Stomach smooth muscle (tissue), 2 donors: ENCODE data around the gene LUZP2.

Experiments
- H3K27ac ChIP-seq: one replicate; pipeline ENCODE4 v1.7.0; 2013; ENCODE audit warnings: mild to moderate bottlenecking, low read length, inconsistent platforms
- H3K27me3 ChIP-seq, 2 donors: one replicate each; pipeline ENCODE4 v1.7.0; 2013; ENCODE audit warnings: low read length in 2 of 2; ENCODE audit not compliant: insufficient read depth in 2 of 2, control insufficient read depth in 1 of 2
- H3K36me3 ChIP-seq, 2 donors: one replicate each; pipeline ENCODE4 v1.7.0; 2013; ENCODE audit warnings: low read length in 2 of 2; ENCODE audit not compliant: control insufficient read depth in 2 of 2, insufficient read depth in 2 of 2
- H3K4me1 ChIP-seq: one replicate; pipeline ENCODE4 v1.7.0; 2013; ENCODE audit warnings: low read length; ENCODE audit not compliant: control insufficient read depth, insufficient read depth
- H3K4me3 ChIP-seq, 2 donors: one replicate each; pipeline ENCODE4 v1.7.0; 2013; ENCODE audit warnings: low read length in 2 of 2
- H3K9ac ChIP-seq, 2 donors: one replicate each; pipeline ENCODE4 v1.7.0; 2013; ENCODE audit warnings: low read length in 2 of 2, mild to moderate bottlenecking in 1 of 2
- H3K9me3 ChIP-seq, 2 donors: one replicate each; pipeline ENCODE4 v1.7.0; 2013; ENCODE audit warnings: low read length in 2 of 2; ENCODE audit not compliant: control insufficient read depth in 2 of 2
- donor health status: healthy.
- donor health status: Pancreatic carcinoma.

The LUZP2 gene

DNA sequence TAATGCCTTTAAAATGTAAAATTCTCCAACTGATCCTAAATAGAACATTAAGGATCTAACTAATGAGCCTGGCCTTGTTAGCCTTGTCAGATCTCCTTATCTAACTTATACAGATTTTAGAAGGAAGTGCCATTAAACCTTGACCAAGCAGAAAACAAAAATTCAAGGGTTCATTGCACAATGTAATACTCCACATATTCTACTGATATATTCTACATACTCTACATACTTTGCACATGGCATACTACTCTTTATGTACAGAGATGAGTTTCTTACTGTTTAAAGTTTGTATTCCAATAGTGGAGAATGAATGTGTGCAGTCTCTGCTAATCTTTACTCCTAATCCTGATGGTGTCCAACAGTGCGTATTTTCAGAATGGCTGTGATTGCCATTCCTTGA is 297.2 kb downstream of the LUZP2 start:
- Histone ChIP-seq H3K9ac (no peak overlapping the region), H3K9me3 (no peaks in the 10 kb centered on the region), H3K36me3 (no peaks in the 10 kb centered on the region), H3K27me3 (no peaks in the 10 kb centered on the region), H3K4me1 (no peaks in the 10 kb centered on the region), H3K4me3 (no peak overlapping the region), H3K27ac (no peak overlapping the region)

DNA sequence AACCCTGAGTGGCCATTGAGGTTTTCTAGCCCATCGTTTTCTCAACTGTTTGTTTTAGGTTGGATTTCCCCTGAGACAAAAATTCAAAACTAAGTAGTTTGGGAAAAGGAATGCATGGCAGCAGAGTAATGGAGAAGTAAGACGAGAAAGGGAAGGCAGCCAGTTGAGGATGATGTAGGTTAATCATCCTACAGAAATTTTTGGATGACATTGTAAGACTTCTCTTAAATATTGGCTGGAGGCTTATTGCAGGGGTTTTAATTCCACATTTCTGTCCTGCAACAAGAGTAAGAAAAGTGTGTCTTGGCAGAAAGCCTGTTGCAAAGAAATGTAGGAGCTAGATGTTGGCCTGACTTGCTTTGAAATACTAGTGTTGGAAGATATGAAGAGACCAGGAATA is 308.8 kb downstream of the LUZP2 start:
- H3K9ac ChIP-seq, result no peak overlapping the region
- H3K4me3 ChIP-seq, result no peak overlapping the region
- no peaks in the 10 kb centered on the region for H3K9me3 ChIP-seq
- H3K27ac ChIP-seq, result no peak overlapping the region
- no peaks in the 10 kb centered on the region for H3K36me3 ChIP-seq
- H3K4me1 ChIP-seq, result no peaks in the 10 kb centered on the region
- H3K27me3 ChIP-seq, result no peaks in the 10 kb centered on the region

DNA sequence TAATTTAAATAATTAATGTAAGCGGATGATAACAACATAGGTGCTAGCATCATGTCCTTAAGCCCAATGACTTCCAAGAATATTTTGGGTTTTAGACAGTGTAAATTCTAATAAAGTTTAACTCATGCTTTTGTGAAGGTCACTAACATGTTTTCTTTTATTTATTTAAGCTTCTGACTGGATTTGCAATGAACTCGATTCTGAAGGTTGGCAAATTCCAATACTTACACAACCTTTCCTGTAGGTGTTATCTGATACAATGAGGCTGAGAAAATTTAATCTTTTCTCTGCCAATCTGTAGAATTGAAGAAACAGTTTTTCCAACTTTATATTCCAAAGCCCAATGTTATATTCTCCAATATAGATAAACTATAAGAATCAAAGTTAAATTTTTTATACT is 311.3 kb downstream of the LUZP2 start:
- no peak overlapping the region for H3K9ac ChIP-seq
- H3K36me3 ChIP-seq, result no peaks in the 10 kb centered on the region
- H3K4me3 ChIP-seq, result no peak overlapping the region
- H3K27ac ChIP-seq, result no peak overlapping the region
- H3K9me3 ChIP-seq, result no peaks in the 10 kb centered on the region
- no peaks in the 10 kb centered on the region for H3K4me1 ChIP-seq
- H3K27me3 ChIP-seq, result no peaks in the 10 kb centered on the region

DNA sequence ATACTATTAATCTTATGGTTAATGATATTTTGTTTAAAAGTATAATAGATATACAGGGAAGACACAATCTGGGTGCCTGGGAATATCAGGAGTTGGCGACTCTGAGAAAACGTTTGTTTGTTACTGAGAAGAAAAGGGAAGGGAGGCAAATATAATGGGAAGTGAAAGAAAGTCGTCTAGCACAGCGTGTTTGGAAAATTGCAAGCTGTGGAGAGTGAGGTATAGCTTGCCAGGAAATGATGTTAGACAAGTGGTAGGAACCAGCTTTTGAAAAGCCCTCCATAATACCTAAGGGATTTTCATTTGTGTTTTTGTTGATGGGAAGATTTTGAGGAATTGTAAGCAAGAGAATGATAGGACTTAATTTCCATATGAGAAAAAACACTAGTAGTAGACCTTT is 322.2 kb downstream of the LUZP2 start:
- no peak overlapping the region for H3K4me3 ChIP-seq
- H3K27me3 ChIP-seq, result no peaks in the 10 kb centered on the region
- no peak overlapping the region for H3K9ac ChIP-seq
- no peaks in the 10 kb centered on the region for H3K4me1 ChIP-seq
- H3K27ac ChIP-seq, result no peak overlapping the region
- H3K9me3 ChIP-seq, result no peaks in the 10 kb centered on the region
- H3K36me3 ChIP-seq, result no peaks in the 10 kb centered on the region

DNA sequence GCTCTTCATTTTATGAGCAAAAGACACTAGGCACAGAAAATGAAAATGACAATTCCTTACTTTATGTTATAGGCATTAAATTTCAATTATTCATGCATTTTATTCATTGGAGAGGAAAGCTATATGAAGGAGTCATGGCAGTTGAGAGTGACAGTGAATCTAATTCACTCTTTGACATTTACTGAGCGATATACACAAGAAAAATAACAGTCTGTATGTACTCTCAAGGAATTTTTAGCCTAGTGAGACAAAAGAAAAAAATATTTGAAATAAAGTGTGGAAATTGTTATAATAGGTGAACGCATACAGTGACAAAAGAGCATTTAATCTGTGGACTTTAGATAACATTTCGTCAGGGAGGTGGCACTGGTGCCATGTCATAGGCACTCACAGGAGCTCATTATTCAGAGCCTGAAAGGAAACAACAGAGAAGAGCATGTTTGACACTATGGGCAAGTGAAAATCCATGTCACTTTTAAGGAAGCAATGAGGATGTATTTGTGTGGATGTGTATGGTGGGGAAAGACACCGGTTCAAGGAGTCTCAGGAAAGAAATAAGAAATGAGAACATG is 323.1 kb downstream of the LUZP2 start:
- H3K27ac ChIP-seq, result no peak overlapping the region
- H3K4me3 ChIP-seq, result no peak overlapping the region
- no peaks in the 10 kb centered on the region for H3K27me3 ChIP-seq
- H3K4me1 ChIP-seq, result no peaks in the 10 kb centered on the region
- H3K9me3 ChIP-seq, result no peaks in the 10 kb centered on the region
- no peaks in the 10 kb centered on the region for H3K36me3 ChIP-seq
- no peak overlapping the region for H3K9ac ChIP-seq

DNA sequence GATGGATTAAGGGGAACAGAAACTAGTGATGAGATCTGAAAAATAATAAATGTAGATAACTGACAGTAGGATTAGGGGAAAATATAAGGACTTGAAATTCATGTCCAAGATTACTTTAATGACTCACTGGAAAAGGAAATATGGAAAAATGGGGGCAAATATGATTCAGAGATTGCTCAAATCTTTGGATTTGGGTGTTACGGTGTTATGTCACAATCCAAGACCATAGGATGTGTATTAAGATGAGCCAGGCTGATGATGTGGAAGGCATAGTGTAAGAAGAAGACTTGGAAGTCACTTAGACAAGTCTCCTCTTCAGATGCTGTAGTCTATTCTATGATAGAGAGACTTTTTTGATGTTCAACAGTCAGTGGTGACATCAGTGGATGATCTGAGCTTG is 323.7 kb downstream of the LUZP2 start:
- Histone ChIP-seq H3K9me3 (no peaks in the 10 kb centered on the region), H3K4me3 (no peak overlapping the region), H3K9ac (no peak overlapping the region), H3K27ac (no peak overlapping the region), H3K27me3 (no peaks in the 10 kb centered on the region), H3K36me3 (no peaks in the 10 kb centered on the region), H3K4me1 (no peaks in the 10 kb centered on the region)

DNA sequence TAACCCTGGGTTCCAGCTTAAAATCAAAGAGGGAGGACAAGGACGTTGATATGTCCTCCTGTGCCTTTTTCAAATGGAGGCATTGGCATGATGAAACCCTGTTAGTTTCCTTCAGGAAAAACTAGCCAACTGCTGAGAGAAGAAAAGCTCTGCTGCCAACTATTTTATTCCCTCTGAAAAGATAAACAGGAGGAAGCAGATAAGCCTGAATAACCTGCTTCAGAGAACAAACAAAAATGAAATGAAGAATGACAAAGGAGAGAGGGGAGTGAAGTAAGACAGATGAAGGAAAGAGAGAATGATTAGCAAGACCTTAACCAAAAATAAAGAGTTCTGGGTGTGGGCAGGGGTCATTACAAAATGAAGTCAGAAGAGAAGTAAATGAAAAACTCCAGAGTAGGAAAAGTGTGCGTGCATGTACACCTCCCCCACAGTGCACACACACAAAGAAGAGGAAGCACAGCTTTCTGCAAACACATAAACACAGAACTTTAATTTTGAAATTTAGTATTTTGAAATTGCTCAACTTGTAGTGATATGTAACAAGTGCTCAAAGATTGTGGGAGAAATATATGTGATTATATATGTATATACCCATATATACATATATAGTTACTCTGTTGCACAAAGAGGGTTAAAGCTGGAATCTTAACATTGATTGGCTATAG is 332.2 kb downstream of the LUZP2 start:
- Histone ChIP-seq H3K4me1 (no peaks in the 10 kb centered on the region), H3K4me3 (no peak overlapping the region), H3K9me3 (no peaks in the 10 kb centered on the region), H3K27ac (no peak overlapping the region), H3K27me3 (no peaks in the 10 kb centered on the region), H3K9ac (no peak overlapping the region), H3K36me3 (no peaks in the 10 kb centered on the region)

DNA sequence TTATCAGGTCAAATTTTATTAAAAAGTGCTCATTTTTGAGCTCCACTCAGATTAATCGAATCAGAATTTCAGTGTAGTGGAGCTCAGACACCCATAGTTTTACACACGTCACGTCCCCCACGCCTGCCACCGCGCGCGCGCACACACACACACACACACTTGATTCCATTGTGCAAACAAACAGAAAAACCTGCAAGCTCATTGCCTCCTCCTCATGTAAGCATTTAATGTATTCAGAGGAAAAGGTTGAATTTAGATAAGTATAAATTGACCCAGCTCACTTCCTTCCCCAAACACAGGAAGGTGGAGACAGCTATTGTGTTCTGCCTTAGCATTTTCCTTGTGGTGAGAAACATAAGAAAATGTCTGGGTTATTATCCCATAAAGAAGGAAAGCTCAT is 336.7 kb downstream of the LUZP2 start:
- no peaks in the 10 kb centered on the region for H3K4me1 ChIP-seq
- no peaks in the 10 kb centered on the region for H3K36me3 ChIP-seq
- H3K27ac ChIP-seq, result no peak overlapping the region

DNA sequence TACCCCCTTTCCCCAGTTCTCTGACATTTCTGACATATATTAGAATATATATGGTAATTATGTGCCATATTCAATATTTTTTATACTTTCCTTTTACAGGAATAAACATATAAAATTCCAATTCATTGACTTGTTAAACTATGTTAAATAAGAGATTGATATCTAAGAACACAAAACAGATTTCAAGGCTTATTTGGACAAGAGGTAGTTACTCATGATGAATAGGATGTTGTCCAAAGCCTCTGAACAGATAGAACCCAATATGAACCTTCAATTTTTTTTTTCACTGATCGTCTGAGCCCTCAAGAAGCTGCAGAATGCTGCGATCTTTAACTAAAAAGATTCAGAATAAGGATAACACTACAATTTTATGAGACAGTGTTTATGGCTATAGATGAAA is 340.3 kb downstream of the LUZP2 start:
- H3K27me3 ChIP-seq, result no peaks in the 10 kb centered on the region
- no peak overlapping the region for H3K4me3 ChIP-seq
- no peaks in the 10 kb centered on the region for H3K9me3 ChIP-seq
- no peak overlapping the region for H3K9ac ChIP-seq
- no peaks in the 10 kb centered on the region for H3K36me3 ChIP-seq
- no peaks in the 10 kb centered on the region for H3K4me1 ChIP-seq
- H3K27ac ChIP-seq, result no peak overlapping the region

More for the DNA sequence above, 336.7 kb downstream of the LUZP2 start:
- Histone ChIP-seq H3K9me3 (no peaks in the 10 kb centered on the region), H3K4me3 (no peak overlapping the region), H3K27me3 (no peaks in the 10 kb centered on the region), H3K9ac (no peak overlapping the region)

DNA sequence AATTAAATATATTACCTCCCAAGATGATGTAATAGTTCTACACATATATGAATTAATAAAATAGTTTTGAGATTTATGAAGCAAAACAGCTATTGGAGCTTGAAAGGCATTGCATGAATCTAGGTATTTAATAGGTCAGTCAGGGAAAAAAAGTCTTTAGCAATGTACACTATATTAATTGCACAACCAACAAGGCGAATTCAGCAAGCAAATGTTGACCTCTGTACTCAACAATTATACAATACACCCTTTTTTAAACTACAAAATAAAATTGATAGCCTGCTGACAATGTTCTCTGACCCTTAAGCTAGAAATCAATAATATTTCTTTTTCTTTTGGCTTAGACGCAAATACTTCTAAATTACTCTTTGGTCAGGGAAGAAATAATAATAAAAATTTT is 345.5 kb downstream of the LUZP2 start:
- Histone ChIP-seq H3K9ac (no peak overlapping the region), H3K27me3 (no peaks in the 10 kb centered on the region), H3K4me3 (no peak overlapping the region), H3K36me3 (no peaks in the 10 kb centered on the region), H3K4me1 (no peaks in the 10 kb centered on the region), H3K27ac (no peak overlapping the region), H3K9me3 (no peaks in the 10 kb centered on the region)

DNA sequence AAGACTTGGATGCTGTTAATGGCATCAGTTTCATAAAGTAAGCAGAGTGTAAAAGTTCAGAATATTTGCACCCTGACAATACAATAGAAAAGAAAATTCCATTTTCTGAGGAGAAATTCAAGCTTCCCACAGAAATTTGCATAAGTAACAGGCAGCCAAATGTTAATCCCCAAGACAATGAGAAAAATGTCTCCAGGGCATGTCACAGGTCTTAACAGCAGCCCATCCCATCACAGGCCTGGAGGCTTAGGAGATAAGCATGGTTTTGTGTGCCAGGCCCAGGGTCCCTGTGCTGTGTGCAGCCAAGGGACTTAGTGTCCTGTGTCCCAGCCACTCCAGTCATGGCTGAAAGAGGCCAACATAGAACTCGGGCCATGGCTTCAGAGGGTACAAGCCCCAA is 347.6 kb downstream of the LUZP2 start:
- Histone ChIP-seq H3K4me3 (no peak overlapping the region), H3K36me3 (no peaks in the 10 kb centered on the region), H3K27me3 (no peaks in the 10 kb centered on the region), H3K9me3 (no peaks in the 10 kb centered on the region), H3K27ac (no peak overlapping the region), H3K9ac (no peak overlapping the region), H3K4me1 (no peaks in the 10 kb centered on the region)
